Stimulated activated CD8-positive, alpha-beta memory T cell treated with anti-CD3 and anti-CD28 coated beads, Interleukin-15, amount 100 ng/mL, for 4 hours (primary cell): ENCODE measurements around the gene BANP.

Experiments
- DNase-seq, 2 donors: peaks; one replicate each; pipeline ENCODE4 v3.0.0-alpha.2; 2020; ENCODE audit warnings: low read depth in 2 of 2

Gene BANP

GRCh38 chr16:87948735-87949070, 2.5 kb upstream of the BANP start:
- no peak for DNase-seq

GRCh38 chr16:87949071-87949744, 2.0 kb upstream of the BANP start:
- no peak for DNase-seq

GRCh38 chr16:87951552-87952538, 611 bp downstream of the BANP start:
- DNase-seq, result no peak

DNA sequence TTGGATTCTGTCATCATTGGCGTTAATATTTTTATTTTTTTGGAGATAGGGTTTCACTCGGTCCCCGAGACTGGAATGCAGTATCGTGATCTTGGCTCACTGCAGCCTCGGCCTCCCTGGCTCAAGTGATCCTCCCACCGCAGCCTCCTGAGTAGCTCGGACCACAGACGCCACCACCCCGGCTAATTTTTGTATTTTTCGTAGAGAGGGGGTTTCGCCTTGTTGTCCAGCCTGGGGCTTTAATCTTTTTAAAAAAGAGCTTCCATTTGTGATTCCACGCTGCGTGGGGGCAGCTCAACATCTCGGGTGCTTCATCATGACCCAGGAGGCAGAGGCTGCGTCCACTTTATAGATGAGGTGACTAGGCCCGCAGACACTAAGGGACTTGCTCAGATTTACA, 1.5 kb downstream of the BANP start:
- DNase-seq, result no peak

DNA sequence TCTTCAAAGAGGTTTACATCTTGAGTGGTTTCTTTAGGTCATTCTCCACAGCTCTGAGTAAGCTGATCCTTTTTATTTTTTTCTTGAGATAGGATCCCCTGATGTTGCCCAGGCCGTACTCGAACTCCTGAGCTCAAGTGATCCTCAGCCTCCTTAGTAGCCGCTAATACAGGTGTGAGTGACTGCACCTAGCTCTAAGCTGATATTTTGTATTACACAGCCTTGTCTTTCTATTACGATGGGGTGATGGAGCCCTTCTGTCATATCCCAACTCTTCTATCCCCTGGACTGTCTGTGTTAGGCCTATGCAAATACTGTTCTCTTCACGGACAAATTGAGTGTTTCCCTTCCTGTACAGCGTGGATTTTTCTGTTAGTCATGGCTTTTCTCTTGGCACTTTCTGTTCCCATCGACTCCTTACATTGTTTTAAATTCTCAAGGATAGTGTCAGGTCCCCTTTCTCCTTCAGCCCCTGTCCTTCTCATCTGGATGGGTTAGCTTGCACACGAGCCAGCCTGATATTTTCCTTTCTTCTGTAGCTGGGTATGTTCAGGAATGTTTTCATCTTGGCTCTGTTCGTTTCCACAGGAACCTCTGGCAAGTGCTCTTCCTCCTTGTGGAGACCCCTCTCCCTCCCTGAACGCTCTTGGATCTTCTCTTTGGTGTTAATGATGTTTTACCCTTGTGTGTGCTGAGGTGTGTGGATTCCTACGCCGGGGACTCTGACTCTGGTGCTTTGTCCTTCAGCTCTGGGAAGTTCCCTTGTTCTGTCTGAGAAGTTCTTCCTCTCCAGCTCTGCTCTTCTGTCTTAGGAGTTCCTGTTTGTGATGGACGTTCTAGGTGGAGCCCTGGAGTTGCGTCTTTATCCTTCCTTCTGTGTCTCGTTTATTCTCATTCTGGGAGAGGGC, 2.3 kb downstream of the BANP start:
- no peak for DNase-seq

DNA sequence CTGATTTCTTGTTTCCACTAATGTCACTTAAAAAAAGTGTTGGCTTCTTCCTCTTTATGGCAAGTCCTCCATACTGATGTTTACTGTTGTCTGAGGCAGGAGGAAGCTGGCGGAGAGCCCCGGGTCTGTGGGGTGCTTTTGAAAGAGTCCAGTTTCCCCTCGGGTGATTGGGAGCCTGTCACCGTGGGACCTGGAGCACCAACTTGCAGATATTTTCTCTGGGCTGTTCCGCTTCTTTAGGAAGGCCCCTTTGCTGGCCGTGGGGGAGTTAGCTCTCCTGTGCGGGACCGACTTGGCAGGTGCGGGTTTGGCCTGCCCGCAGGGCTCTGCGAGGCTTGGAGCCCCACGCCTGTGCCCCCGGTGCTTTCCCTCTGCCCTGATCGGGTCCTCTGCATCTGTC, 3.1 kb downstream of the BANP start:
- DNase-seq, result no peak

GRCh38 chr16:87954826-87955225, 3.6 kb downstream of the BANP start:
- no peak for DNase-seq

DNA sequence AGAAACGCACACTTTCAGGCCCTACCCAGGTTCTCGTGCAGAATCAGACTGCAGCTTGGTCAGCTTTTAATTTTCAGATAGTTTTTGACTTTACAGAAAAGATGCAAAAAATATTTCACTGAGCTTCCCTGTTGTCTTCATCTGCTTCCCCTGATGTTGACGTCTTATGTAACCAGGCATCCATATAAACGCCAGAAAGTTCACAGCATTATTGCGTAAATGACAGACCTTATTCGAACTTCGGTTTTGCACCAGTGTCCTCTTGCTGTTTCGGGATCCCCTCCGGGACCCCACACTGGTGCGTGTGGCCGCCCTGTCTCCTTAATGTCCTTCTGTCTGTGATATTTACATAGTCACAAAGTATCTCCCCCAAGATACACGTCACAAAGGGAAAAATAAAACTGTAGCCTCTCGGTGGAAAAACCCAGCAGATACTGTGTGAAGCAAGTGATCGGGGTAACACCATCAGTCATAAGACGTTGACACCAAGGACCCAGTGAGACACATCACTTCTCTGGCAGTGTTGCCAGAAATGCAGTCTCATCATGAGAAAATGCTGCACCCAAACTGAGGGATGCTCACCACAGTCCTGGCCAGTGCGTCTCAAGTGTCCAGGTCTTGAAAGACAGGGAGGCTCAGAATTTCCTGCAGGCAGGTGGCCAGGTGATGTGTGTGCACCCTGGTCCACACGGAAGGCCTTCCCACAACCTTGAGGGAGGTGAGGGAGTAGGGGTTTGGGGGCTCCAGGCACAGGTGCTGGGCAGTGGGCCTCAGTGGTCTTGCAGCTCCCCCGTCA, 4.3 kb downstream of the BANP start:
- no peak for DNase-seq

DNA sequence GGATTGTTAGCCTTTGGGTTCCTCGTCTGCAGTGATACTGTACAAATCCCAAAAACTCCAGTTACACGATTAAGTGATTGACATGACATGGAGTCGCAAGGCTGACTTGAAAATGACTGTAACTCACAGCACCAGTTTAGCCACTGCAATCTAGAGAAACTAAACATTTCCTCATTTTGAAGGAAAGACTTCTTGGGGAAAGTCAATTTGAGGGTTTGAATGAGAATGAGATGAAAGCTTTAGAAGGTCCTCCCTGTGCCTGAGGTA, 4.8 kb downstream of the BANP start:
- DNase-seq, result no peak

DNA sequence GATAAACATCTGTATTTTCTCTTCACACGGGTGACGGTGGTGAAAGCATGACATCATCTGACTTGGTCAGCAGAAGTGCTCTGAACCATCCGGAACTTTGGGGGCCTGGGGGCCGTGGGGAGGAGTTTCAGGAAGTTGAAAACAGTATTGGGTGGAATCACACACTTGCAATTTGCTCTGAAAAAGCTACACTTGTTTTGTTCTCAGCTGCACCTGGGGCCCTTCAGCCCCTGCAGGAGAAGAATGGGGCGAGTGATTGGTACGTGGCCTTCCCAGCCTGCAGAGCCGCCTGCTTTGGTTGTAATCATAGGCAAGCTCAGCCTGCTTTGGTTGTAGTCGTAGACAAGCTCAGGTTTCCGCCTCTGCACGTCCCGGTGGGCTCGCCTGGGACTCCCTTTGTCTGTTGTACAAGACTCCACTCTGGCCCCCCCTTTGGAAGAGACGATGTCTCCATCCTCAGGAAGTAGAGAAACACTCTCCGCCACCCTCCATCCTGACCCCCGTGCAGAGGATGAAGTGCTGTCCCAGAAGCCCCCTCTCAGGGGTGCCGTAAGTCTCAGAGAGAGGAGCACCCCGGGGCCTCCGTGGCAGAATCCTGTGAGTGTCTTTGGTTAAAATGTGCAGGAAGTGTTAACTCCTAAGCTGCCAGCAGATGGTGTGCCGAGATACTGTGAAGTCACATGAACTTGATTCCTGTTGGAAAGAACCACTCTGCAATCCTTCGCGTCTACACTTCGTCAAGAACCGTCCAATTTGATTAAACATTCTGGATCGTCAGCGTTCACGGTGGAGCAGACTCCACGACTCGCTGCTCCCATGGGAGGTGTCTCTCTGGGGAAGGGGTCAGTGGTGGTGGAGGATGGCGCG, 5.4 kb downstream of the BANP start:
- peak; percentile 50 to 57 for DNase-seq

GRCh38 chr16:87957296-87958094, 6.3 kb downstream of the BANP start:
- no peak for DNase-seq

DNA sequence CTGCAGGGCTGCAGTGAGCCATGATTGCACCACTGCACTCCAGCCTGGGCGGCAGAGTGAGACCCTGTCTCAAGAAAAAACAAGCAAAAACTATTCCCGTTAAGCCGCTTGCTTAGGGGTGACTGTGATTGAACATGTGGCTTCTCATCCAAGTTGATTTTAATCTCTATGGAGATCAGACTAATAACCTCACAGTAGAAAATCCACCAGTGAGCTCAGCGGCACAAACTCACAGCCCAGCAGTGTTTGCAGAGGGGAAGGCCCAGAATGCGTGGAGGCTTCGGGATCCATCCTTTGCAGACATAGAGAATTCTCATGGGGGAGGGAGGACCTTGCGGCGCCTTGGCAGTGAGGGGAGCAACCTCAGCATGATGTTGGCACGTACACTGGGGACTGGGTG, 7.4 kb downstream of the BANP start:
- no peak for DNase-seq

DNA sequence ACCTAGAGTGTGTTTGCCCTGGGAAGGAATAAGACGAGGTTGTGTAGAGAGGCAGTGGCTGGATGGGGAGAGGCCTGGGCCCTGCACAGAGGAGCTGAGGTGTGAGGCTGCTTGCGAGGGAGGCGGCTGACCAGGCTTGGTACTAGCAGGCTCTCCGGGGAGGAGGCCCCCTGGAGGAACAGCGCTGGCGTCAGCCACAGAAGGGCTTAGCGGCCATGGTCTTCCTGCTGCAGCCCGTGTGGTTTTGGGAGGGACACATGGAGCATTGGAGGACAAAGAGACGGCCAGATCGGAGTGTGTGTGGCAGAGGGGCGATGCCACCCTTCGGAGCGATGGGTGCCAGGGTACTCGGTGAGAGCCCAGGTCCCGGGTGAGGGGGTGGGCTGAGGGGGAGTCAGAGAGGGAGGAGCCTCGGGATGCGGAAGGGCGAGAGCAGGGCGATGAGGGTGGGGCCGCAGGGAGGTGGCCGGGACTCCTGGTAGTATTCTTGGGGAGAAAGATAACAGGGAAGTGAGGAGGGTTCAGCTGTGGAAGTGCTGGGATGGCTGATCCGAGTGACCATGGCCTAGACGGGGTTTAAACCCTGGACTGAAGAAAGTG, 8.3 kb downstream of the BANP start:
- DNase-seq, result no peak

DNA sequence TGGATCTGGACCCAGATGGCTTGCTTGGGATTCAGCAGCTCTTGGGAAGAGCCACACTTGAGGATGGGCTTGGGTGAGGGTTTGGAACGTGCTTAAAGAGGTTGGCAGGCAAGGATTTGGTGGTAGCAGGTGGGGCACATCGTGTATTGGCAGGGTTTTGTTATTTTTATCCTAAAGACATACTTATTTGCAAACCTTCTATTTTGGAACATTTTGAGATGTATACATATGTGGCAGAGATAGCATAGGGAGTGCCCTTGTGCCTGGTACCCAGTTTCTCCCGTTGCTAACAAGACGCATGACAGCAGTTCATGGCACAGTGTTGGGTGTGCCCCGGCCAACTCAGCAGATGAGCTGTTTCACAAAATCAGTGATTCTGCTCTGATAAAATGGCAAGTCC, 9.1 kb downstream of the BANP start:
- no peak for DNase-seq

GRCh38 chr16:87960852-87961251, 9.6 kb downstream of the BANP start:
- DNase-seq, result no peak

DNA sequence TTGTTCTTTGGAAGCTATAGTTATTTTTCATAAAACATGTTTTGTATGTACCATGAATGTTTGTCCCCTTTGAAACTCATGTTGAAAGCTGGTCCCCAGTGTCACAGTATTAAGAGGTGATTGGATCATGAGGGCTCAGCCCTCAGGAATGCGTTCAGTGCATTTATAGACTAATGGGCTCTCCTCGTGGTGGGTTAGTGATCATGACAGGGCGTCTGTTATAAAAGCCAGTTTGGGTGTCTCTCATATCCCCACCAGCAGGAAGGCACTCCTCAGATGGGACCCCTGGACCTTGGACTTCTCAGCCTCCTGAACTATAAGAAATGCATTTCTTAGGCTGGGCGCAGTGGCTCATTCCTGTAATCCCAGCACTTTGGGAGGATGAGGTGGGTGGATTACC, 10.4 kb downstream of the BANP start:
- no peak for DNase-seq

DNA sequence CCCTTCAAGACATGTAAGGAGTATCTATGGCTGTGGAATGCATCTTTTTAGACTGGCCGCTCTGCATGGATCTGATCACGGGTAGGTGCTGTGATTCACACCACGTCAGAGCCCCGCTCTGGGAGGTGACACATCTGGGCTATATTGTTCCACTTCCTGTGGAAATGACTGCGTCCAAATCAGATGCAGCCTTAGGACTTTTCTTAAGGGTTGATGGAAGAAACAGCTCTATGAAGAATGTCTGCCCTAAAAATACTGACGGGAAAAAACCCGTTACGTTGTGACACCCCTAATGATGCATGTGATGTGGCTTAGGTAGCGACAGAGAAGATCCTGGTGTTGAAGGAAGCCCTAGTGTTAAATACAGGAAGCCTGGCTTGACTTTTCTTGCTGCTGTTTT, 12.2 kb downstream of the BANP start:
- DNase-seq, result peak; percentile 59 to 68

DNA sequence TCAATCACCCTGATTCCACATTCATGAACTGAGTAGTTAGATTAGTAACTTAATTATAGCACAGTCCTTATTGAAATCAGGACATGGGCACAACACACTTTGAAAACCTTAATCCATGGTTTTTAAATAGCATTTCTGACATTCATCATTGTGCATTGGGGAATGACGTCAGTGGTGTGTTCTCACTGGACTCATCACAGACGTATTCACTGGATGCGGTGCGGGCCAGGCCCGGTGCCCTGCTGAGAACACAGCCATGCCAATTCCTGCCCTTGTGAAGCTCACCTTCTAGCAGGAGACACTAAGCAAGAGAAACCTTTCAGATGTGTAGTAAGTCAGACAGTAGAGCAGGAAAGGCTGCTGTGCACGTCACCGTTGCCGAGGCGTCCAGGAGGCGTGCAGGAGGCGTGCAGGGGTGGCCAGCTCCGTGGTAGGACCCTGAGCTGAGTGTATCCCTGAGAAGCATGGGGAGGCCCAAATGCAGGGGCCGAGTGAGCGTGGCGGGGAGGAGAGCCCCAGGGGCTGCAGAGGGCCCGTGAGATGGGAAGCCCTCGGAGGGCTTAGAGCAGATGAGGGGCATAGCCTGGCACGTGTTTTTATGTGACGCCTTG, 12.9 kb downstream of the BANP start:
- DNase-seq, result no peak

DNA sequence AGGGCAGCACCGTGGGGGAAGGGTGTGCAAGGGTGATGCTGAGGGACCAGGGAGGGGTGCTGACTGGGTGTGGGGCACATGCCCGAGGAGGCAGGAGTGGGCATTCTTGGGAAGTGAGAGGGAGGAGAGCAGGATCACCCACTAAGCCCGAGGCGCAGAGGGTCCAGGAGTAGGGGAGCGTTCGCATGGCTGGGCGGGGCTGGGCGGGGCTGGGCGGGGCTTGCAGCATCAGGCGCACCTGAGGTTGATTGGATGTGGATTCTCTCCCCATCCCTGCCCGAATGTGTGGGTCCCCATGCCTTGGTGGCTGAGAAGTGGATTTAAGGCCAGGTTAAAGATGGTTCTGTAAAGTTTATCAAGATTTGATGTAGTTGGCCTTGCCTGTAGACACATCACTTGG, 14.2 kb downstream of the BANP start:
- no peak for DNase-seq
